Fibroblast of skin of abdomen (primary cell): ENCODE results near the gene ETAA1.

Source experiments
- DNase-seq: peaks from one replicate; pipeline ENCODE4 v3.0.0-alpha.2; 2013

ETAA1 gene

GRCh38 chr2:67438337-67438736 is 41.2 kb downstream of the ETAA1 start:
- no peak for DNase-seq

- DNase-seq, result no peak
Measured at GRCh38 chr2:67445652-67446268, 48.6 kb downstream of the ETAA1 start.

GRCh38 chr2:67446491-67446911 is 49.4 kb downstream of the ETAA1 start:
- no peak for DNase-seq

GRCh38 chr2:67448648-67449047 is 51.5 kb downstream of the ETAA1 start:
- no peak for DNase-seq

- DNase-seq, result peak; percentile 67
Measured at GRCh38 chr2:67451086-67451832, 54.1 kb downstream of the ETAA1 start.

GRCh38 chr2:67453310-67453709 is 56.2 kb downstream of the ETAA1 start:
- DNase-seq, result peak; percentile 28

GRCh38 chr2:67455219-67456142 is 58.3 kb downstream of the ETAA1 start:
- DNase-seq, result no peak

- DNase-seq, result no peak
Measured at GRCh38 chr2:67456428-67456827, 59.3 kb downstream of the ETAA1 start.

GRCh38 chr2:67457699-67458098 is 60.6 kb downstream of the ETAA1 start:
- no peak for DNase-seq

- no peak for DNase-seq
Measured at GRCh38 chr2:67459761-67460160, 62.6 kb downstream of the ETAA1 start.
